HG03520 (cell line): ENCODE results near the gene TSSC4.

ENCODE experiments used
- ATAC-seq: cut with Tn5 transposase; IDR thresholded peaks from one replicate; pipeline ENCODE4 v1.9.1; 2021; ENCODE audit warnings: mild to moderate bottlenecking, moderate library complexity; ENCODE audit not compliant: unreplicated experiment

Gene TSSC4

GRCh38 chr11:2431395-2431794 is 30.8 kb downstream of the TSSC4 start:
- no peak for ATAC-seq

DNA sequence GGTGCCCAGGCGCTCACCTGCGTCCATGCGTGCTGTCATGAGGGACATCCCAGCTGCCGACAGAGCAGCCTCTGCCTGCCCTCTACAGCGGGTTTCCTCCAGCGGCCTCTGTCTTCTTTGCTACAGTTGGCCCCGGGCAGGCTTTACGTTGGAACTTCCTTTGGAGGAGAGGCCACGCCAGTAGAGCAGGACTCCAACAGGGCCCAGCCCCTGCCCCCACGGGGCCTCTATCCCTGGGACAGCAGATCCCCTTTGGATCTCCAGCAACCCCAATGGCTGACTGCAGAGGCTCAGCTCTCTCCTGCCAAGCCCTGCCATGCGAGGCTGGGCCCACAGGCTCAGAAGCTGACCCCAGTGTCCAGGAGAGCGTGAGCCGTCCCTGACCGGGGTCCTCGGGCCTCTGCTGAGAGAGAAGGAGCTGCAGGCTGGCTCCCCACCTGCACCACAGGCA is 31.6 kb downstream of the TSSC4 start:
- no peak for ATAC-seq

DNA sequence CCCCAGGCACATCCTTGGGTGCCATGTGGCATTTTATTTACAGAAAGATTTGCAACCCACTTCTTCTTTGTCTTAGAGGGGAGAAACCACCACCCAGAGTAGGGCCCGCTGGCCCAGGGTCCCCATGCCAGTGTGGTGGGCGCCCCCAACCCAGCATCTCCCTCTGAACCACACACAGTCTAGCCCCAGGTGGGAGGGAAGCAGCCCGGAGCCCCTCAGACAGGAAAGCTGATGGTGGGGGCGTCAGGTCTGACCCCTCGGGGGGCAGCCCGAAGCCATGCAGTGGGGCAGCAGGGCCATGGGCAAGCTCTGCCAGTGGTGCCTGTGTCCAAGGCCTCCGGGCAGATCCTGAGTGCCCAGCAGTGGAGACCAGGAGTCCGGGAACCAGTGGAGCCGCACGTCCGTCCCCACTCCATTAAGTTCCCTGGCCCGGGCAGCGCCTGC is 32.1 kb downstream of the TSSC4 start:
- ATAC-seq = no peak

DNA sequence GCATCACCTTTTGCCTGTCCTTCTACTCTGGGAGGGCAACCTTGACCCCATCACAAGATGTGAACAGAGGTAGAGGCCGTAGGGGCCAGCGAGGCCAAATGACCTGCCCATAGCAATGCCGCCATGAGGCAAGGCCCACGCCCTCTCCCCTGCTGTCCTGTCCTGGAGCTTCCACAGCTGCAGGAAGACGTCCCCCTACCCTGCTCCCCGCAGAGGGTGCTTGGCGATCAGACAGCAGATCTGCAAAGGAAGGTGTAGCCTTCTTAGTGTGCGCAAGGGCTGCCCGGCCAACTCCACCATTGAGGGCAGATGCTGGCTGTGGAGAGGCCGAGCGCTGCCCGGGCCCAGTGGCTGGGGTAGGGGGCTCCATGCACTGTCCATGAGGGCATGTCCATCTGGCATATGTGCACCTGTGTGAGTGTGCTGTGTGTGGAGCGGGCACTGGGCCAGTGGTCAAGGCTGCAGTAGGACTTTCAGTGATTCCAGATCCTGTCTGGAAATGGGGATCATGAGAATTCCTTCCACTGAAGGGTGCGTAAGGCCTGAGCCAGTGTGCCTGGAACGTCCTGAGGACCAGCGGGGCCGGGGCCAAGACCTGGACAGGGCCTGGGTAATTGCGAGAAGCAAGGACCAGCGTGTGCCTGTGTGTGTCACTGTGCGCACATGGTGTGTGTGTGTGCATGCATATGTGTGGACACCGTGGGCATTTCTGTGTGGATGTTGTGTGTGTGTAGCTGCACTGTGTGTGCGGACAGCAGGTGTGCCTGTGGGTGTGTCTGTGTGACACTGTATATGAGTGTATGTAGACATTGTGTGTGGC is 32.8 kb downstream of the TSSC4 start:
- ATAC-seq = no peak

DNA sequence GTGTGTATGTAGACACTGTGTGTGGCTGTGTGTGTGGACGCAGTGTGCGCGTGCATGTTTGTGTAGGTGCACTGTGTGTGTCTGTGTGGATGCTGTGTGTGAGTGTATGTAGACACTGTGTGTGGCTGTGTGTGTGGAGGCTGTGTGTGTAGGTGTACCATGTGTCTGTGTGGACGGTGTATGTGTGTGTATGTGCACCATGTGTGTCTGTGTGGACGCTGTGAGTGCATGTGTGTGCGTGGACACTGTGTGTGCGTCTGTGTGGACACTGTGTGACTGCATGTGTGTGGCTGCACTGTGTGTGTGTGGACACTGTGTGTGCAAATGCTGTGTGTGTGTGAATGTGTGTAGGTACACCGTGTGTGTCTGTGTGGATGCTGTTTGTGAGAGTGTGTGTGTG is 33.5 kb downstream of the TSSC4 start:
- ATAC-seq = no peak

GRCh38 chr11:2434506-2435255 is 34.1 kb downstream of the TSSC4 start:
- ATAC-seq = no peak

DNA sequence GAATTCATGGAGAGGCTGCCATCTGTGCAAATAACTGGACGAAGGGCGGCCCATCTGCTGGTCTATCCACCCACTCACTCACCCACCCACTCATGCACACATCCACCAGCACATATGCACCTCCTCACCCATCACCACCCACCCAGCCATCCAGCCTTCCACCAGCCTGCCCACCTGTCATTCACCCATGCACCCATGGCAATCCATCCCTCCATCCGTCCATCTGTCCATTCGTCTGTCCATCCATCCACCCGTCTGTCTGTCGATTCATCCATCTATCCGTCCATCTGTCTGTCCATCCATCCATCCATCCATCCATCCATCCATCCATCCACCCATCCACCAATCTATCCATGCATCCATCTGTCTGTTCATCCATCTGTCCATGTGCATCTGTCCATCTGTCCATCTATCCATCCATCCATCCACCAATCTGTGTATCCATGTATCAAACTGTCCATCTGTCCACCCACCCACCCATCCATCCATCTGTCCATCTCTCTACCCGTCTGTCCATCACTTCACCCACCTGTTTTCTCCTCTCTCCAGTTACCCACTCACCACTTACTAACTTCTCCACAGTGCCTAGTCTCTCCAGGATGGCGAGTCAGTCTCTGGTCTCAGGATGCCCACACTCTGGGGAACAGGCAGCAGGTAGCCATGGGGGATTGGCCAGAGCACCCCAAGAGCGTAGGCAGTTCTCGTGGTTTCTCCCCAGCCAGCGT is 34.9 kb downstream of the TSSC4 start:
- ATAC-seq = no peak

DNA sequence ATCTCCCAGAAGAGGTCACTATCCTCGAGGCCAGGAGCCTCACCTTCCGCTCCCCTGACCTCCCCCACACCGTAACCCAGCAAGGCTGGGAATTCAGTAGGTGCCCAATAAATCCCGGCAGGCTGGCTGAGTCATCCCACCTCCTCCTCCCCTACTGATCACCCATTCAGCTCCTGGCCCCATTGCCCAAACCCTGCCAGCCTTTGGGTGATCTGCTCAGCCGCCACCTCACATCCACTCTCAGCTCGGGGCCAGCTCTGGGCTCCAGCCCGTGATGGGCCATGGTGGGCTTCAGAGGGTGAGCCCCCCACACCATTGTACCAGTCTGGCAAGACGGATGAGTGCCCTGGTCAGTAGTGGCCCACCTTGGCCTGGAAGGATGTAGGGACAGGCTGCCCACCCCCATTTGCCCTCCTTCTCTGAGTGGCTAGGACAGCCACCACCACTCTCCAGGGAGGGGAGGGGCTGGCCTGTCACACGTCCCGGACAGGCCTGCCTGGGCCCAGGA is 35.5 kb downstream of the TSSC4 start:
- ATAC-seq = no peak

GRCh38 chr11:2436521-2437031 is 36.0 kb downstream of the TSSC4 start:
- ATAC-seq = no peak

DNA sequence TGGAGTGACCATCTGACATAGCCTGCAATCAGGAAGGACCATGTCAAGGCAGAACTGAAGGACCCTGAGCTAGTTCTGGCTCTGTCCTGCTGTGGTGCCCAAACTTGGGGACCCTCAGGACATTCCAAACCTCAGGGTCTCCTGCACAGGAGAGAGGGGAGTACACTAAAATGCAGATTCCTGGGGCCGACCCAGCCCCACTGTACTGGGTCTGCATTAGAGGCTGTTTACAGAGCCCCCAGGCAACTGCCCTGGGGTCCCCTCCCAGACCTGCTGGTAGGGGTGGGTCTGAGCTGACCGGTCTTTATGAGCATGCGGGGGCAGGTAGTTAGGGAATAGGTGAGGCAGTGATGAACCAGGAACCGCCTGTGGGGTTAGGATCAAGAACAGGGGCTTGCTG is 37.0 kb downstream of the TSSC4 start:
- no peak for ATAC-seq

- no peak for ATAC-seq
These were observed 39.3 kb downstream of the TSSC4 start for GRCh38 chr11:2439820-2440219.

DNA sequence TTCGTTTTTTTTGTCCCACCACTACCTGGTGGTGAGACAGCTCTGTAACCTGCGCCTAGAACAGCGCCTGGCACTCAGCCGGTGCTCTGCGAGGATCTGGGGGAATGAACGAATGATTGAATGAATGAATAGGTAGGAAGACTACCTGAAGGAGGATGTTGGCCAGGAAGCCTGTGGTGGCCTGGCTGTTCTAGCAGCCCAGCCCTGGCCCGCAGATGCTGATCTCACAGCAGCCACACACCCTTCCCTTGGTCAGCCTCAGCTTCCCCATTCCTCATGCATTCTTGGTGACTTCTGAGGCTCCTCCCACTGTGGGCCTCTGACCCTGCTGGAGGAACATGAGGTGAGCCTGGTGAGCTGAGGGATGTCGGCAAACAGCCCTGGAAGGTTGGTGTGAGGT is 40.1 kb downstream of the TSSC4 start:
- ATAC-seq = no peak

DNA sequence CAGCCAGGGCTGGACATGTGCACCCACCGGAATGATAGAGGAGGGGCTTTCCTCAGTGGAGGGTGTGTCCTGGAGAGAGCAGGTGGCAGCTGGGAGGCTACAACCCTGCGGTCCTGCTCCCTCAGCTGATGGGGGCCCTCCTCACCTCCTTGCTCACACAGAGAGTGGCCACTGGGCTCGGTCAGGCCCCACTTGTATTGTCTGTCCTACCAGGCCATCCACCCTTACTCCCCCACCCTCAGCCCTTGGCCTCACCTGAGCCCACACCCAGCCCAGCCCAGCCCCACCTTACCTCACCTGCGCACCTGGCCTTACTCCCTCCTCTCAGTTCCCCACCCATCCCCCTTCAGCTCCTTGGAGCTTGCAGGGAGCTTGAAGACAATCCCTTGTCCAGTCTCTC is 40.6 kb downstream of the TSSC4 start:
- no peak for ATAC-seq

- no peak for ATAC-seq
These were observed 42.0 kb downstream of the TSSC4 start for GRCh38 chr11:2442589-2442988.

GRCh38 chr11:2443406-2443805 is 42.9 kb downstream of the TSSC4 start:
- ATAC-seq = no peak

- no peak for ATAC-seq
These were observed 43.6 kb downstream of the TSSC4 start, which contains the start of gene TRPM5 for GRCh38 chr11:2443881-2444820. Gene TRPM5, minus strand, starts transcription at chr11:2444514. Its CDS starts 21,478 bp downstream, at chr11:2423036.

DNA sequence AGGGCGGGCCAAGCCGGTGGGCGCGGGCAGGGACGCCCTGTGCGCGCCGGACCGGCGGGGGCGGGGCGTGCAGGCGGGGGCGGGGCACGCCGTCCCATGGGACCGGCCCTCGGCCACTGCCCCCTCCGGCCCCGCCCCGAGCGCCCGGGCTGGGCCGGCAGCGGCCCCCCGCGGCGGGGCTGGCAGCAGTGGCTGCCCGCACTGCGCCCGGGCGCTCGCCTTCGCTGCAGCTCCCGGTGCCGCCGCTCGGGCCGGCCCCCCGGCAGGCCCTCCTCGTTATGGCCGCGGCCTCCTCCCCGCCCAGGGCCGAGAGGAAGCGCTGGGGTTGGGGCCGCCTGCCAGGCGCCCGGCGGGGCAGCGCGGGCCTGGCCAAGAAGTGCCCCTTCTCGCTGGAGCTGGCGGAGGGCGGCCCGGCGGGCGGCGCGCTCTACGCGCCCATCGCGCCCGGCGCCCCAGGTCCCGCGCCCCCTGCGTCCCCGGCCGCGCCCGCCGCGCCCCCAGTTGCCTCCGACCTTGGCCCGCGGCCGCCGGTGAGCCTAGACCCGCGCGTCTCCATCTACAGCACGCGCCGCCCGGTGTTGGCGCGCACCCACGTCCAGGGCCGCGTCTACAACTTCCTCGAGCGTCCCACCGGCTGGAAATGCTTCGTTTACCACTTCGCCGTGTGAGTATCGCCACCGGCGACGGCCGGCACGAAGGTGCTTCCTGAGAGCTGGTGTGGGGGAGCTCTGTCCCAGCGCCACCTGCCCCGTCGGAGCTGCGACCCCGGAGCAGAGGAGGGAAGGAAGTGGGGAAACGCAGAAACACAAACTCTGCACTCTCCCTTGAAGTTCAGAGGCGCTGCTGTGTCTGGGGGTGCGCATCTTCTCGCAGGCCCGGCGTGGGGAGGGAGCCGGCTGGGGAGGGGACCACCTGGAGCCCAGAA is 44.5 kb downstream of the TSSC4 start, which contains the start of gene KCNQ1:
Gene KCNQ1, plus strand, starts transcription at position 188 of the 925 bp plus-strand sequence. Its CDS starts 91 bp downstream, at position 279.
- no peak for ATAC-seq

- ATAC-seq = no peak
These were observed 45.4 kb downstream of the TSSC4 start for GRCh38 chr11:2445746-2446551.
